Effector CD4-positive, alpha-beta T cell (primary cell): ENCODE measurements around the gene RHOBTB1. TPM values are rescaled to one million over a fixed set of nuclear protein-coding genes. Genes with fewer than 3 reads are reported as not detected.
"Not testable (repeated sequence)": the region's sequence is repeated elsewhere in the genome, so short reads cannot be mapped to it uniquely, and the experiment has no call there.

Experiments used
- DNase-seq: peaks from one replicate; pipeline ENCODE4 v3.0.0-alpha.2; 2020
- total RNA-seq: gene quantifications from one replicate; lab custom pipeline; 2026; lab: John Stamatoyannopoulos, UW

Gene RHOBTB1, protein sequence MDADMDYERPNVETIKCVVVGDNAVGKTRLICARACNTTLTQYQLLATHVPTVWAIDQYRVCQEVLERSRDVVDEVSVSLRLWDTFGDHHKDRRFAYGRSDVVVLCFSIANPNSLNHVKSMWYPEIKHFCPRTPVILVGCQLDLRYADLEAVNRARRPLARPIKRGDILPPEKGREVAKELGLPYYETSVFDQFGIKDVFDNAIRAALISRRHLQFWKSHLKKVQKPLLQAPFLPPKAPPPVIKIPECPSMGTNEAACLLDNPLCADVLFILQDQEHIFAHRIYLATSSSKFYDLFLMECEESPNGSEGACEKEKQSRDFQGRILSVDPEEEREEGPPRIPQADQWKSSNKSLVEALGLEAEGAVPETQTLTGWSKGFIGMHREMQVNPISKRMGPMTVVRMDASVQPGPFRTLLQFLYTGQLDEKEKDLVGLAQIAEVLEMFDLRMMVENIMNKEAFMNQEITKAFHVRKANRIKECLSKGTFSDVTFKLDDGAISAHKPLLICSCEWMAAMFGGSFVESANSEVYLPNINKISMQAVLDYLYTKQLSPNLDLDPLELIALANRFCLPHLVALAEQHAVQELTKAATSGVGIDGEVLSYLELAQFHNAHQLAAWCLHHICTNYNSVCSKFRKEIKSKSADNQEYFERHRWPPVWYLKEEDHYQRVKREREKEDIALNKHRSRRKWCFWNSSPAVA
- total RNA-seq: not detected

- peak; percentile 2 for DNase-seq
Measured at GRCh38 chr10:60944058-60944909, at the start of gene RHOBTB1. Gene RHOBTB1 (minus strand): TSS chr10:60944185. CDS start chr10:60911542, 32,643 bp downstream.

DNA sequence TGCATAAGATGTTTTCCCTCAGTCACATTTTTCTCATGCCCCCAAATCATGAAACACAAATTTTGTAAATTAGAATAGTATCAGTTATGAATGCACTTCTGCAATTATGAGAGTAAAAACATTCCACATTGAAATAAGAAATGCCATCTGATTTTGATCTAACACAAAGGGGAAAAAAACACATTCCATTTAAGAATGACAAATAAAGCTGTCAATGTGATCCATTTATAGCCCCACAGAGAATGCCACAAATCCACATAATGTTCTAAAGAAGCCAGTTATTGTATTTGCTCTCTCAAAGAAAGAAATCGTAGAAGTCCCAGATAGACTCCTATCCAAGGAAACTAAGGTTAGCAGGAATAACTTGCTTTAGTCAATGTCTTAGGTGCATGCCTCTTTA is 48.7 kb upstream of the RHOBTB1 start:
- no peak for DNase-seq

DNA sequence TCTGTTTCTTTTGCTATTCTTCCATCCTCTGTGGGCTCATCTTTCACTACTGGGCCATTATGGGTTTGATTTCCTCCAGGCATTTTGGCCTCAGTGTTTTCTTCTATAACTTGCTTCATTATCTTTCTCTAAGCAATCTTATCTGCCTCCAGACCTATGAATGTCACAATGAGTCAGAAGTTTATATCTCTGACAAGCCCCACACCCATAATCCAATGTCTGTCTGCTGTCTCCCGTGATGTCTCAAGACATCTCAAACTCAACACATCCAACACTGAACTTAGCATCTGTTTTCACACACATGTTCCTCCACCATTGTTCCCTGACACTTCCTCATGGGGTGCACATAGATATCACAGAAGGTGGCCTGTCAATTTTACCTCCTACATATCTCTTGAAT is 46.7 kb upstream of the RHOBTB1 start:
- no peak for DNase-seq

GRCh38 chr10:60989400-60989876 is 45.5 kb upstream of the RHOBTB1 start:
- DNase-seq: no peak

GRCh38 chr10:60986791-60987190 is 42.8 kb upstream of the RHOBTB1 start:
- no peak for DNase-seq

- DNase-seq: no peak
Measured at GRCh38 chr10:60985951-60986350, 42.0 kb upstream of the RHOBTB1 start.

DNA sequence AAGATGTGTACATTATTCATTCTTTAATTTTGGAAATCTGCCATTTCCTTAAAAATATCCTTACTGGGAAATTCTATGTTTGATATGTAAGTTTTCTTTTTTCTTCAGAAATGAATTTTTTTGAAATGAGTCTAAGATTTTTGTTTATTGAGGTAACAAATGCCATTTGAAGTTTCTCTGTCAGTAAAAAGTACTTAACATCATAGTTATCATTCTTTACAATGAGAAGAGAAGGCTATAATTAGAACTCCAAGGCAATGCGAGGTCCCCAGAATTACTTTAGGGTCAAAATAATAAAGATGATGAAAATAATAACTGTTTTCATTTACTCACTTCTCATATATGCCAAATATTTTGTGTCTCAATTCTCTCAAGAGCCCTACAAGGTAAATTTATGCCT is 37.0 kb upstream of the RHOBTB1 start:
- DNase-seq: no peak

DNA sequence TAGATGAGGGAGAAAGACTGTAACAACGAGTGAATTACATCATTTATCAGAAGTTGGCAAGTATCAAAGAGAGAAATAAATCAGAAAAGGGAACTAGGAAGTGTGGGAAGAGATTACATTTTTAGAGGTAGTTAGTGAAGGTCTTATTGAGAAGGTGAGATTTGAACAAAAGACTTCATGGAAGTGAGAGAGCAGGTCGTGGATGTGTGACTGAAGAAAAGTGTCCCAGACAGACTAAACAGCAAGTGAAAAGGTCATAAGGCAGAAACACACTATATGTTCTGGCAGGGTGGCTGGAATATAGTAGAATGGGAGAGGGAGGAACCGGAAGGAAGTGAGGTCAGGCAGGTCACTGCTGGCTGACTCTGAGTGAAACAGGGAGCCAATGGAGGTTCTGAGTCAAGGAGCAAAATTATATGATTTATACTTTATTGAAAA is 35.7 kb upstream of the RHOBTB1 start:
- no peak for DNase-seq

GRCh38 chr10:60978287-60979115 is 34.5 kb upstream of the RHOBTB1 start:
- no peak for DNase-seq

DNA sequence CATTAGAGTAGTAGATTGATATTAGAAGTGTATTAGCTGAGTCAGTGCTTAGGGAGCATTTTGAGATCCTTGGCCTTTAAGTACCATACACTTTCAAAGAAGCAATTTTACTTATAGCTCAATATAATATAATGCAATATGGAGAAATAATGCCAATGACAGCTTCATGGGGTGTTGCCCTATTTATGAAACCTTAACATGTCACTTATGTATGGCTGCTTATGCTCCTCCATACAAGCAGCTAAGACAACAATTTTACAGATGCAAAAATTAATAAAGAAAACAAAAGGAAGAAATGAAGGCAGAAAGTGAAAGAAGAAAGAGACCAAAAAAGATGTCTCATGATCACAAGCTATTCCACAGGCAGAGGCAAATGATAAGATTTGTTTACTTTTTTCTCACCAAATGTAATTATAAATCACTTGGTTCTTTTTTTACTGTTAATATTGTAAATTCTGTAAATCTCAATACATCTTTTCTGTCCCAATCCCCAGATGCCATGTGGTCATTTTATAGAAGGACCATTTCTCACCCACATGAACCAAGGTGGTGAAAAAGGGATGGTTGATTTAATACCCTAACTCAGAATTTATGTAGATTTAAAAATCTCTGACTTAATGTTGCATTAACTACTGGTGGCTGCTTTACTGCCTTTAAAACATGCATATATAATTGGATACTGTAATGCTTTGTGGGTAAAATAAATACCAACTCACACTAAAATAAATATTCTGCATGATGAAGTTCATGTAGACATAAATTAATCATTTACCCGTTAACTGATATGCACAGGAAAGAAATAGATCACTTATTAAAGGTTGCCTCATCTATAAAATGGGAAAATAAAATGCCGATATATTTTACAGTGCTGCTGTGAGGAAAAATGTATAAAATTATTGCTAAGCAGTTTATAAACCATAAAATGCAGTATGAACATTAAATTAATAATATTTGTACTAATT is 33.5 kb upstream of the RHOBTB1 start:
- DNase-seq: no peak

GRCh38 chr10:60976687-60977086 is 32.7 kb upstream of the RHOBTB1 start:
- no peak for DNase-seq

DNA sequence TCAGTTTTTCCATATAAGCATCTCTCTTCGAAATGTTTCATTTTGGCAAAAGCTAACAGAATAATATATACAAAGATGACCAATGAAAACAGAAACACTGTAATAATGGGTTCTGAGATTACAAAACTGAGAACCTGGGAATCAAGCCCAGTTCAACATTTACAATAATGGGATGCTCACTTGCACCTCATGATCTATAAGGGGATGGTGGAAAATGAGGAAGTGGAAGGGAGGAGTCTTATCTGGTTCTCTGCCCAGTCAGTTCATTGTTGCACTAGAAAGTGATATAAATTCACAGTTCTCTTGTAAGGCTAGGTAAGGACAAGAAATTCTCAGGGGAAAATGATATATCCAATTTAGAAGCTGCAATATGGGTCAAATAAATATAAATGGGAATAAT is 31.7 kb upstream of the RHOBTB1 start:
- no peak for DNase-seq

GRCh38 chr10:60974463-60975149 is 30.6 kb upstream of the RHOBTB1 start:
- DNase-seq: no peak

- DNase-seq: no peak
Measured at GRCh38 chr10:60973086-60973485, 29.1 kb upstream of the RHOBTB1 start.

- not testable (repeated sequence) for DNase-seq
Measured at GRCh38 chr10:60972181-60972580, 28.2 kb upstream of the RHOBTB1 start.

- no peak for DNase-seq
Measured at GRCh38 chr10:60970526-60970925, 26.5 kb upstream of the RHOBTB1 start.

DNA sequence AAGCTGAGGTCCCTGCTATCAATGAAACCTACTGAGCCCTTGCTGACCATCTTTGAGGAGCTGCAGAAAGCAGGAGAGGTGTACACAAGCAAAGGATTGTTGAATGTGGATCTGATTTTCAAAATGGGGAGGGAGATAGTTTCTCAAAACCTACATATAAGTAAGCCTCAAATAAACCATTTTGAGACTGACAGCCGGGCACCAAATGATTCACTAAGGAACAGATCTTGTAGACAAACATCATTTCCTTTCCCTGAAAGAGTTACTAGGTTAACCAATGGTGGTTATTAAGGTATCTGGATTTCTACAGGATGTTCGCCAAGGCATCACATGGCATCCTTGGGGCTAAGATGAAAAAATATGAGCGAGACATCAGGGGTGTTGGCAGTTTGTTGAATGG is 24.5 kb upstream of the RHOBTB1 start:
- no peak for DNase-seq

DNA sequence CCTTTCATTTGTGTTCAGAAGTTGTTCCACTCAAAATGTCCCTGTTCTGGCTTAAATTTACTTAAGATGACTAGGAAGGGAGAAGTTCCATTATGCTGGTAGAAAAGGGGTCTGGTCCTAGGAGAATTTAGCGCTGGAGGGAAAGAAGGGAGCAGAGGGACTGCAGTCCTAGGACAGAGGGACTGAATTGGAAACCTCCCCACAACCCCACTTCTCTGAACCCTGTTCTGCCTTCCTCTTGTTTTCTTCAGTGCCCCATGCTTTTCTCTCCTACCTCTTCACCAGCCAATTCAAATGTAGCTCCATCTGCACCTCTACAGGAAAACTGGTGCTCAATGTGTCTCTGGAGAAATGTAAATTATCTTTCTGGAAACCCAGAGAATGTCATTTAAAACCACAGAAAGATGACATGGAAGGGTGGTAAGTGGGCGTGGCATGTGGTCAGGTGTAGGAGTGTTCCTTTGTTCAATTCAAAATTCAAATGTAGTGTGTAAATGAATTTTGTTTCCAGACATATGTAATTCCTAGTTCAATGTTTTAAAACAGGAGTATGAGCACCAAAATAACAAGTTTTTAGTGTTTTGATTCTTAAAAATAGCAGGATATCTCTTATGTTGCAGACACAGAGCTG is 24.0 kb upstream of the RHOBTB1 start:
- DNase-seq: no peak

DNA sequence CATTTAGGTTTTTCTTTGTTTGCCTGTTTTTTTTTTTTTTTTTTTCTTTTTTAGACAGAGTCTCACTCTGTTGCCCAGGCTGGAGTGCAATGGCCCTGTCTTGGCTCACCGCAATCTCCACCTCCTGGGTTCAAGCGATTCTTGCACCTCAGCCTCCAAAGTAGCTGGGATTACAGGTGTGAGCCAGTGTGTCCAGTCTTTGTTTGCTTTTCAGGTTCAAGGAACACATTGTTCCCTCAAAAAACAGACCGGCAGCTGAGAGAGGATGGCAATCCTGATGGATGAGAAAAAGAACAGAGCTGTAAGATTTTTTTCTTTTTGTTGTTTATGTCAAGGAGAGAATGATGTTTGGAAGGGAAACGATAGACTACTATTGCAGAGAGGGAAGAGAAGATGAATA is 23.3 kb upstream of the RHOBTB1 start:
- no peak for DNase-seq

DNA sequence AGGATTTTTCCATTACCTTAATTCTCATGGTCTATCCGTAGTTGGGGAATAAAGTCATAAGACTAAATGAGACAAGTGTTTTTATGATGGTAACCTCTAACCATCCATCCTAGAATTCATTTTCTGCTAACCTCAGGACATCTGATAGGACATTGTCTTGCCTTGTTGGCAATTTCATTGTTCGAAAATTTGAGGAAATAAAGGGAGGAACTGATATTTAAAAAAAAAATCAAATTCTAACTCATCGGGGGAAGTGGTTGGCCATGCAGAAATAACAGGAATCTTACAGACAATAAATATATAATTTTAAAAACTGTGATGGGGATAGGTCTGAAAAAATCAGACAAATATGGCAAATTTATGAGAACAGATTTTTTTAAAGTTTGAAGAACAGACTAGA is 21.7 kb upstream of the RHOBTB1 start:
- DNase-seq: no peak
